ENCODE data around the gene PRR15L. TPM values are rescaled to one million over a fixed set of nuclear protein-coding genes. Genes with fewer than 3 reads are reported as not detected.
A peak's percentile ranks its signal among the peaks of the same experiment; 100 is the strongest.
"Not testable (repeated sequence)": the region's sequence is repeated elsewhere in the genome, so short reads cannot be mapped to it uniquely, and the experiment has no call there.

Gene PRR15L
- total RNA-seq, 2 donors from 2014 or later, result not detected

DNA sequence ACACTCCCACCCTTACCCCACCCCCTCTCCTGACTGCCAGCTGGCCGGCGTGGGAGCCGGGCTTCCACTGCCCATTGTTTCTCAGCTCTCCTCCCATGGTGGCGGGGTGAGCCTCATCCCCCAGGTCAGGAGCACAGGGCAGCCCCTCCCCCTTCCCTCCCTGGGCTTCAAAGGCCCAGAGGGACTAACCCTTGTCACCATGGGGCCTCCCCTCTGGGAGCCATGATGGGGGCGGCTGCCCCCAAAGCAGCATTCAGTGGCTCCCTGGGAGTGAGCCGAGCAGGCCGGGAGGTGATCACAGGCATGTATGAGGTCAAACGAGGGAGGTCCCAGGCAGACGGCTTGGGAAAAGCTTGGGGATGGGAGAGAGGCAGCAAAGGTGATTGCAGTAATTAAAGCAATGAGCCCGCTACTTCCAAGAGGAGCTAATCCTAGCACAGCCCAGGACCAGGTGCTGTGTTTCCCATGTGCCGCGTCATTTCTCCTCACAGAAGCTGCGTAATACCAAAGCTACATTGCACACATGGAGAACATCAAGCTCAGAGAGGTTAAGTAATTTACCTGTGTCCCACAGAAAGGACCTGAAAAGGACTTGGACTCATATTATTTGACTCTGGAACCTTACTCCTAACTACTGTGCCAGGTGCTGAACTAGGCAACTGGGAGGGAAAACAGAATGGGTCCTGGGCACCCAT is 37.7 kb upstream of the PRR15L start:
- H3K9me3 ChIP-seq (ENCODE audit: control insufficient read depth, low read length, poor library complexity, severe bottlenecking), result no peaks in the 10 kb centered on the region
- ATAC-seq, result no peak
- no peak overlapping the region for H3K4me3 Mint-ChIP-seq
- no peak for DNase-seq
- no peak overlapping the region for H3K27ac Mint-ChIP-seq
- no peaks in the 10 kb centered on the region for H3K4me1 Mint-ChIP-seq
- H3K27me3 Mint-ChIP-seq, result peaks cover 14% of the 10 kb centered on the region
- no peaks in the 10 kb centered on the region for H3K36me3 Mint-ChIP-seq (ENCODE audit: low read depth)

DNA sequence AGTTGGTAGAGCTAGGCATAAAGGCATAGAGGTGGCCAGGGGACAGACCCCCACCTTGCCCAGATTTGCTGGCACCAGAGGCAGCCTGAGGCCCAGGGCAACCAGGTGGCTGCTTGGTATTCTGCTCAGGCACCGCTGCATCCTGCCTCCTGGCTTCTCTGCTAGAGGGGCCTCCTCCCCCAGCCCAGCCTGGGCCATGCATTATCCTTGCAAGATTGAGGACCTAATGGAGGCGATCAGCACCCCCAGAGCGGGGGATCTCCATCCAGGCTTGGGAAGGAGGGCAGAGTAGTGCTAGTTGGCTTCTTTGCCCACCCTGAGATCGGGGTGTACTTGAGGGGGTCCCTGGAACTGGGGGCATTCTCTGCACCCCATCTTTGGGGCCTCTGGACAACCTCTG is 37.0 kb upstream of the PRR15L start:
- Mint-ChIP-seq H3K27me3 (peaks cover 14% of the 10 kb centered on the region), H3K4me1 (peaks cover 3% of the 10 kb centered on the region), H3K4me3 (no peak overlapping the region), H3K36me3 (ENCODE audit: low read depth) (no peaks in the 10 kb centered on the region), H3K27ac (no peak overlapping the region)
- no peak for DNase-seq
- ATAC-seq, result no peak
- H3K9me3 ChIP-seq (ENCODE audit: control insufficient read depth, low read length, poor library complexity, severe bottlenecking), result no peaks in the 10 kb centered on the region

- H3K9me3 ChIP-seq (ENCODE audit: control insufficient read depth, low read length, poor library complexity, severe bottlenecking), result no peaks in the 10 kb centered on the region
- H3K27ac Mint-ChIP-seq, result no peak overlapping the region
- DNase-seq, result no peak
- peaks cover 6% of the 10 kb centered on the region for H3K4me1 Mint-ChIP-seq
- no peak for ATAC-seq
- H3K36me3 Mint-ChIP-seq (ENCODE audit: low read depth), result no peaks in the 10 kb centered on the region
- H3K27me3 Mint-ChIP-seq, result peaks cover 14% of the 10 kb centered on the region
- H3K4me3 Mint-ChIP-seq, result no peak overlapping the region
These were observed 36.3 kb upstream of the PRR15L start for GRCh38 chr17:47993964-47994363.

- no peaks in the 10 kb centered on the region for H3K36me3 Mint-ChIP-seq (ENCODE audit: low read depth)
- no peak overlapping the region for H3K27ac Mint-ChIP-seq
- ATAC-seq, result no peak
- no peak overlapping the region for H3K4me3 Mint-ChIP-seq
- H3K27me3 Mint-ChIP-seq, result peaks cover 14% of the 10 kb centered on the region
- DNase-seq, result no peak
- H3K4me1 Mint-ChIP-seq, result peaks cover 8% of the 10 kb centered on the region
- no peaks in the 10 kb centered on the region for H3K9me3 ChIP-seq (ENCODE audit: control insufficient read depth, low read length, poor library complexity, severe bottlenecking)
These were observed 35.4 kb upstream of the PRR15L start for GRCh38 chr17:47993031-47993564.

DNA sequence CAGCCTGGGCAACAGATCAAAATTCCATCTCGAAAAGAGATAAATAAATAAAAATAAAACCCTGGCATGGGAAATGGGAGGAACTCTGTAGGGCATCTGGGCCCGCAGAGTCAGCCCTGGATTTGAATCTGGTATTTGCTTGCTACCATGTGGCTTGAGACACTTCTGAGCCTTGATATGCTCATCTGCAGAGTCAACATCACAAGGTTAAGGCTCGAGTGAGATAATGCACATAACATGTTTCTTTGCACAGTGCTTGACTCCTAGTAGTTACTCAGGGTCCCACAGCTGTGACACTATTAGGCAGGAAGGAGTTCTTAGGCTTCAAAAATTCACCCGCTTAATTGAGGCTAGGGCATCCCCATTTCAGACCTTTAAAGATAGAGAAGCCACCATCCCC is 34.5 kb upstream of the PRR15L start:
- Mint-ChIP-seq H3K4me3 (no peak overlapping the region), H3K27ac (no peak overlapping the region), H3K27me3 (peaks cover 14% of the 10 kb centered on the region), H3K36me3 (ENCODE audit: low read depth) (no peaks in the 10 kb centered on the region), H3K4me1 (peaks cover 10% of the 10 kb centered on the region)
- no peak for ATAC-seq
- DNase-seq, result no peak
- H3K9me3 ChIP-seq (ENCODE audit: control insufficient read depth, low read length, poor library complexity, severe bottlenecking), result no peaks in the 10 kb centered on the region

GRCh38 chr17:47990962-47991731 is 33.5 kb upstream of the PRR15L start:
- DNase-seq, result no peak
- H3K27ac Mint-ChIP-seq, result no peak overlapping the region

DNA sequence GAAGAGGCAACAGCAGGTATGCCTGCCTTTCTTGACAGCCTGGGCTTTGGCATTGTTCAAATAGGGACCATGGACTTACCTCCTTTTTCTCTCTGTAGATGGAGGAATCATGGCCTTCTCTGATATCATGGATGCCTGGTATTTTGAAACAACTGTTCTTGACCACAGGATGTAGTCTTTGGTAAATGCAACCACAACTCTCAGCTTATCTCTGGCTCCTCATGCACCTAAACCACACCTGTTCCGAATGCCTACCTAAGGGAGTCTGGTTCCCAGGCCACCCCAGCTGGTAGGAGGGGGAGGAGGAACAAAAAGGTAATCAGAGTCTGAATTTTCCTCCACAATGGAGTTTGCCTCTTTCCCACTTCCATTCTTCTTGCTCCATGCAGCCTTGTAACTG is 32.0 kb upstream of the PRR15L start:
- no peak overlapping the region for H3K4me3 Mint-ChIP-seq
- no peak for ATAC-seq
- H3K27me3 Mint-ChIP-seq, result peaks cover 5% of the 10 kb centered on the region
- H3K9me3 ChIP-seq (ENCODE audit: control insufficient read depth, low read length, poor library complexity, severe bottlenecking), result no peaks in the 10 kb centered on the region
- peaks cover 10% of the 10 kb centered on the region for H3K4me1 Mint-ChIP-seq
- no peaks in the 10 kb centered on the region for H3K36me3 Mint-ChIP-seq (ENCODE audit: low read depth)
- DNase-seq, result no peak
- H3K27ac Mint-ChIP-seq, result no peak overlapping the region

More at GRCh38 chr17:47990962-47991731, 33.5 kb upstream of the PRR15L start:
- Mint-ChIP-seq H3K4me1 (peaks cover 10% of the 10 kb centered on the region), H3K36me3 (ENCODE audit: low read depth) (no peaks in the 10 kb centered on the region), H3K4me3 (no peak overlapping the region), H3K27me3 (peaks cover 9% of the 10 kb centered on the region)
- ATAC-seq, result no peak
- no peaks in the 10 kb centered on the region for H3K9me3 ChIP-seq (ENCODE audit: control insufficient read depth, low read length, poor library complexity, severe bottlenecking)

DNA sequence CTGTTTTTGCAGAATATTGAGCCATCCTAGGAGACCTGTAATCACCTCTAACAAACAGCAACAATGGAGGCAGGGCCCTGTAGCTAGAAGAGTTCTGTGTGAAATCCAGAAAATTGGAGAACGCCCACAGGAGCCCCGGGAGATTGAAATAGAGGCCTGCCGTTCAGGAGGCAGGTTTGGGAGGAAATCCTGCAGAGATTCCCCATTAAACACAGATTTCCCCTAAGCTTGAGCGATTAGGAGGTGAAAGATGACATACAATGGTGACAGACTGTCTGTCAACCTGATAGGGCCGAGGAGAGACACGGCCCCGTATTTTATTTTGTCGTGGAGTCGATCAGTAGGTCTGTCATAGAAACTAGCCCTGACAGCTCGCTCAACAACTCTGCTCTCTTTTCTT is 31.5 kb upstream of the PRR15L start:
- H3K9me3 ChIP-seq (ENCODE audit: control insufficient read depth, low read length, poor library complexity, severe bottlenecking), result no peaks in the 10 kb centered on the region
- no peak overlapping the region for H3K4me3 Mint-ChIP-seq
- peaks cover 4% of the 10 kb centered on the region for H3K27me3 Mint-ChIP-seq
- no peak overlapping the region for H3K27ac Mint-ChIP-seq
- H3K4me1 Mint-ChIP-seq, result peaks cover 10% of the 10 kb centered on the region
- DNase-seq (no peak), ATAC-seq (no peak)
- H3K36me3 Mint-ChIP-seq (ENCODE audit: low read depth), result no peaks in the 10 kb centered on the region

DNA sequence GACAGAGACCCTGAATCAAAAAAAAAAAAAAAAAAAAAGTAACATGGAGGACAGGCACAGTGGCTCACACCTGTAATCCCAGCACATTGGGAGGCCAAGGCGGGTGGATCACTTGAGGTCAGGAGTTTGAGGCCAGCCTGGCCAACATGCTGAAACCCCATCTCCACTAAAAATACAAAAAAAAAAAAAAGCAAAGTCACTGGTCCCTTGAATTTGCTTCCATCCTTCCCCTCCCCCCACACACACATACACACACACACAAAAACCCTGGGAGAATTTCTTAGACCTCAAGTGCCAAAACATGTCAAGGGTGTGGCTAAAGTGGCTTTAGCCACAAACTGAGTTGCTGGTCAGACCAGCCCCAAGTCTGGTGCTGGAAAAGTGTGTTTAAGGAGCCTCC is 30.8 kb upstream of the PRR15L start:
- ATAC-seq; H3K9me3 ChIP-seq (ENCODE audit: control insufficient read depth, low read length, poor library complexity, severe bottlenecking); H3K27ac Mint-ChIP-seq; DNase-seq; H3K27me3 Mint-ChIP-seq; H3K4me3 Mint-ChIP-seq; H3K36me3 Mint-ChIP-seq (ENCODE audit: low read depth): not testable (repeated sequence)
- H3K4me1 Mint-ChIP-seq, result peaks cover 14% of the 10 kb centered on the region

- ATAC-seq (no peak), DNase-seq (no peak)
- Mint-ChIP-seq H3K36me3 (ENCODE audit: low read depth) (peaks cover 3% of the 10 kb centered on the region), H3K4me3 (no peak overlapping the region), H3K27ac (no peak overlapping the region), H3K4me1 (peaks cover 17% of the 10 kb centered on the region), H3K27me3 (no peaks in the 10 kb centered on the region)
- no peaks in the 10 kb centered on the region for H3K9me3 ChIP-seq (ENCODE audit: control insufficient read depth, low read length, poor library complexity, severe bottlenecking)
These were observed 29.7 kb upstream of the PRR15L start for GRCh38 chr17:47987240-47987835.

DNA sequence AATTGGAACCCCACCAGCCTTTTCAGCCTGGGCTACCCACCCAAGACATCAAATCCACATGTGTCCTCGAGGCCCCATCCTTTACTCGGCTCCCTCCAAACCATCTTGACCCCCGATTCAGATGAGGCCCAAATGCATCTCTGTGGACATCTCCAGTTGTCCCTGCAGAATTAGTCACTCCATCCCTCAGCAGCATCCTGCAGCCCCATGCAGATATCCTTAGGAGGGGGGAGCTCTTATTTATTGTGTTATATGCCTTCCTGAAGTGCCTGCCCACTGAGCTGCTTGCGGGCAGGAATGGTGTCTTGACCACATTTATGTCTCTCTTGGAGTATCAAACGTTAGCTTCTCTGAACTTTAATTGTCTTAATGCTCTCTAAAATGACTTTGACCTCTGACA is 28.8 kb upstream of the PRR15L start:
- peaks cover 17% of the 10 kb centered on the region for H3K4me1 Mint-ChIP-seq
- H3K27ac Mint-ChIP-seq, result peak overlapping the region; percentile 37
- ATAC-seq, result no peak
- H3K9me3 ChIP-seq (ENCODE audit: control insufficient read depth, low read length, poor library complexity, severe bottlenecking), result no peaks in the 10 kb centered on the region
- H3K27me3 Mint-ChIP-seq, result no peaks in the 10 kb centered on the region
- DNase-seq, result no peak
- peaks cover 3% of the 10 kb centered on the region for H3K36me3 Mint-ChIP-seq (ENCODE audit: low read depth)
- H3K4me3 Mint-ChIP-seq, result no peak overlapping the region

DNA sequence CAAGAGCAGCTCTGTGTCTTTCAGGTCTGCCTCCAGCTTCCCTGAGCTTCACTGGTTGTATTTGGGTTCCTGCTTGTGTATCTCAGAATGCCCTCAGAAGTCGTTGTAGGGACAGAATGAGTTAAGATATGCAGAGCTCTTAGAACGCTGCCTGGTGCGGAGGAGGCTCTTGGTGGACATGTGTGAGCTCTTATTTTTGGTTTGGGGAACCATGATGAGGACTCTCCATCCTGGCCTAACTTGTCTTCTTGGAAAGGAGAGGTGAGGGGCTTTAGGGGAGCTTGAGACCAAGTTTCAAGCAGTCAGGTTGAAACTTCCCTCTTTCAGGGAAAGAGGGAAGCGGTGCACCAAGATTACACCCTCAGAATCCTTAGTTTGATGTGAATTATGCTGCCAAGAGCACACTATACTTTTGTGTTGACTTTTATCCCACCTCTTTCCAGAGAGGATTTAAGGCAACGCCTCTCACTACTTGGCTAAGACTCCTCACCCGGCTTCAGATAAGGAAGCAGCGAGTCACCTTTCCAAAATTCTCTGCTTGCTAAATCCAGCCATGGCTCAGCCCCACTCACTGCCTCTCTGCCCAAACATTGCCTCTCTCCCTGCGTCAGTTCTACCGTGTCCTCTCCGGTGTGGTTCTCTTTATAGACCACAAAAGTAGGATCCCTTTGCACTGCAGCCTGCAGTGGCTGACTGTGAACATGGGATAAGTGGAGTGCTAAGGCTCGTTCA is 26.0 kb upstream of the PRR15L start:
- Mint-ChIP-seq H3K4me3 (no peak overlapping the region), H3K27me3 (no peaks in the 10 kb centered on the region), H3K27ac (no peak overlapping the region), H3K4me1 (peaks cover 12% of the 10 kb centered on the region), H3K36me3 (ENCODE audit: low read depth) (peaks cover 7% of the 10 kb centered on the region)
- no peaks in the 10 kb centered on the region for H3K9me3 ChIP-seq (ENCODE audit: control insufficient read depth, low read length, poor library complexity, severe bottlenecking)
- DNase-seq (no peak), ATAC-seq (no peak)

Measured in T-helper 17 cell (primary cell).